GM19452 (cell line): ENCODE results near the gene OR4D11.
"Not testable (repeated sequence)": the region's sequence is repeated elsewhere in the genome, so short reads cannot be mapped to it uniquely, and the experiment has no call there.

ENCODE experiments used
- ATAC-seq: cut with Tn5 transposase; IDR thresholded peaks from one replicate; pipeline ENCODE4 v1.9.1; 2021; ENCODE audit not compliant: unreplicated experiment

The OR4D11 gene

GRCh38 chr11:59547605-59548308 lies 44.4 kb downstream of the OR4D11 start:
- not testable (repeated sequence) for ATAC-seq

- no peak for ATAC-seq
Measured at GRCh38 chr11:59548309-59548656, 44.9 kb downstream of the OR4D11 start.

GRCh38 chr11:59550368-59550841 lies 47.0 kb downstream of the OR4D11 start:
- peak; percentile 86 for ATAC-seq

- ATAC-seq = peak; percentile 36
Measured at GRCh38 chr11:59550842-59551658, 47.7 kb downstream of the OR4D11 start.

GRCh38 chr11:59551659-59552521 lies 48.5 kb downstream of the OR4D11 start:
- no peak for ATAC-seq

- no peak for ATAC-seq
Measured at GRCh38 chr11:59552844-59553243, 49.5 kb downstream of the OR4D11 start.

- no peak for ATAC-seq
Measured at GRCh38 chr11:59553323-59553722, 49.9 kb downstream of the OR4D11 start.
